Activated T-helper 17 cell treated with anti-CD3 and anti-CD28 coated beads, Interleukin-2, amount 50 U/mL, for 72 hours (primary cell): ENCODE results near the gene RALGPS2. TPM values are rescaled to one million over a fixed set of nuclear protein-coding genes. Genes with fewer than 3 reads are reported as not detected.
A peak's percentile ranks its signal among the peaks of the same experiment; 100 is the strongest.

ENCODE experiments used
- ATAC-seq: fragments of 150-1000 bp; cut with Tn5 transposase; replicated peaks from 2 replicates; pipeline ENCODE4 v1.10.0; 2021; ENCODE audit warnings: mild to moderate bottlenecking, moderate library complexity
- H3K27ac Mint-ChIP-seq: one replicate; pipeline ENCODE4 v1.8.0; 2022; ENCODE audit warnings: mixed read lengths
- H3K27me3 Mint-ChIP-seq: one replicate; pipeline ENCODE4 v1.8.0; 2022; ENCODE audit warnings: mixed read lengths
- H3K36me3 Mint-ChIP-seq: one replicate; pipeline ENCODE4 v1.8.0; 2022; ENCODE audit warnings: low read depth, mild to moderate bottlenecking, mixed read lengths
- H3K4me1 Mint-ChIP-seq: one replicate; pipeline ENCODE4 v1.8.0; 2022; ENCODE audit warnings: mixed read lengths
- H3K4me3 Mint-ChIP-seq: one replicate; pipeline ENCODE4 v1.8.0; 2022; ENCODE audit warnings: mild to moderate bottlenecking, mixed read lengths
- H3K9me3 Mint-ChIP-seq: one replicate; pipeline ENCODE4 v1.8.0; 2022; ENCODE audit warnings: mixed read lengths
- total RNA-seq, 2 donors: library from RNA; stranded (reverse); gene quantifications; one replicate each; pipeline ENCODE4 v1.2.3, GENCODE V29; 2022

RALGPS2 gene, protein sequence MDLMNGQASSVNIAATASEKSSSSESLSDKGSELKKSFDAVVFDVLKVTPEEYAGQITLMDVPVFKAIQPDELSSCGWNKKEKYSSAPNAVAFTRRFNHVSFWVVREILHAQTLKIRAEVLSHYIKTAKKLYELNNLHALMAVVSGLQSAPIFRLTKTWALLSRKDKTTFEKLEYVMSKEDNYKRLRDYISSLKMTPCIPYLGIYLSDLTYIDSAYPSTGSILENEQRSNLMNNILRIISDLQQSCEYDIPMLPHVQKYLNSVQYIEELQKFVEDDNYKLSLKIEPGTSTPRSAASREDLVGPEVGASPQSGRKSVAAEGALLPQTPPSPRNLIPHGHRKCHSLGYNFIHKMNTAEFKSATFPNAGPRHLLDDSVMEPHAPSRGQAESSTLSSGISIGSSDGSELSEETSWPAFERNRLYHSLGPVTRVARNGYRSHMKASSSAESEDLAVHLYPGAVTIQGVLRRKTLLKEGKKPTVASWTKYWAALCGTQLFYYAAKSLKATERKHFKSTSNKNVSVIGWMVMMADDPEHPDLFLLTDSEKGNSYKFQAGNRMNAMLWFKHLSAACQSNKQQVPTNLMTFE
- total RNA-seq = 1 to 10 TPM in 1 of 2 donors, under 1 TPM in 1; 0.63 to 4.4 TPM

DNA sequence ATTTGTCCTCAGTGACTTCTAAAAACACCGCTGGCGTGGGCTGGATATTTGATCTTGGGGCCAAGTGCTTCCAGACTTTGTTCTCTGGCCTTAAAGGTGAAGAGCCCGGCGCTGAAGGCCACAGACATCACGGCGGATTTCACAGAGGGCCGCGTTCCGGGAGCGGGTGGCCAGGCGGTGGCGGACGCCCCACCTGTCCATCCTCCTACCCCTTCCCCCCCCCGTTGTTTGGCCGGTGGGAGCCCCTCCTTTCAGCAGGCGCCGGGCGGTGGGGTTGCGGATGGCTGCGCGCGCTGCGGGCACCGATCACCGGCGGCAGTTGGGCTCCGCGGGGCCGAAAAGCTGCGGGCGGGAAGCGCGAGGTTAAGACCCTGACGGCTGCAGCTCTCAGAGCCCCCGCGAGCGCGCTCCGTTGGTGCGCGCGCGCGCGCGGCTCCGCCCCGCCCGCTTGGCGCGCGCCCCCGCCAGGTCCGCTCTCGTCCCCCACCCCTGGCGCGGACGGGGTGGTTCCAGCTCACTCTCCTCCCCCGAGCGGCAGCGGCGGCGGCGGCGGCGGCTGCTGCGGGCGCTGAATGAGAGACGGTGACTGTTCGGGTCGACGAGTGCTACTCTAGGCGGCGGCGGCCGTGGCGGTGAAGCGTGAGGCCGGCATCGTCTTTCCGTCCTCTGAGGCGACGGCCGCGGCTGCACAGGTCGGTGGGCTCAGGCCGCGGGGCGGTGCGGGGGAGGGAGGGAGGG lies at the start of gene RALGPS2:
Gene RALGPS2 (plus strand): TSS at position 517 of the 738 bp plus-strand sequence. CDS start 51,521 bp downstream, outside the sequence.
- Mint-ChIP-seq H3K27ac (no peak within 1 kb of the TSS), H3K9me3 (no peaks in the 10 kb centered on the region), H3K4me3 (peak within 1 kb of the TSS; percentile 75), H3K36me3 (no peaks in the 10 kb centered on the region), H3K27me3 (peaks cover 9% of the 10 kb centered on the region), H3K4me1 (peaks cover 7% of the 10 kb centered on the region)
- peak; percentile 81 for ATAC-seq

DNA sequence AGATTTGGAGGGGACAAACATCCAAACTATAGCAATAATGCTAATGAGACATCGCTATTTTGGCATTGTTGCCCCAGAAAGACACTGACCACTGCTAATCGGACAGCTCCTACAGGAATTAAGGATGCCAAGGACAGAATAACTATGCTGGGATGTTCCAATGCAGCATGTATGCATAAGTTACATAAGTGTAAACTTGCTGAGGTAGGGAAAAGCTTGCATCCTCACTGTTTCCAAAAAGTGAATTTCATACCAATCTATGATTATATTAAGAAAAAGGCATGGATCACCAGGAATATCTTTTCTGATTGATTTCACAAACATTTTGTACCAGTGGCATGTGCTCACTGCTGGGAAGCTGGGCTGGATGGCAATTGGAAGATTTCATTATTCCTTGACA lies 45.8 kb upstream of the RALGPS2 start:
- Mint-ChIP-seq H3K9me3 (no peaks in the 10 kb centered on the region), H3K27me3 (peaks cover 6% of the 10 kb centered on the region), H3K4me1 (no peaks in the 10 kb centered on the region), H3K4me3 (no peak overlapping the region), H3K27ac (no peak overlapping the region), H3K36me3 (no peaks in the 10 kb centered on the region)
- ATAC-seq = no peak

DNA sequence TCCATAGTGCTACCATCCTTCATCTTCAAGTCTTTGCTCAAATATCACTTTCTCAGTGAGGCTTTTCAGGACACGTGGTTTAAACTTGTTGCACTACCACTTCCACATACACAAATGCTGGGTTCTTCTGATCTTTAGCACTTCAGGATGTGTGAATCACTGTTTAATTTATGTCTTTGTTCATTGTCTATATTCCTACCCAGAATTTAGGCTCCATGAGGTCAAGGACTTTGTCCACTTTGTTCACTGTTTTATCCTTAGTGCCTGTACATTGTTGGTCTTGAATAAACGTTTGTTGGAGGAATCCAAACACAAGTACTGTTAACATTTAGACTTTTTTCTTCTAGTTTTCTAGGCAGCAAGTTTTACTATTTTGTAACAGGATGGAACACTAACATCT lies 42.6 kb upstream of the RALGPS2 start:
- Mint-ChIP-seq H3K9me3 (no peaks in the 10 kb centered on the region), H3K27me3 (peaks cover 14% of the 10 kb centered on the region), H3K4me1 (no peaks in the 10 kb centered on the region), H3K4me3 (no peak overlapping the region), H3K27ac (no peak overlapping the region), H3K36me3 (no peaks in the 10 kb centered on the region)
- no peak for ATAC-seq

DNA sequence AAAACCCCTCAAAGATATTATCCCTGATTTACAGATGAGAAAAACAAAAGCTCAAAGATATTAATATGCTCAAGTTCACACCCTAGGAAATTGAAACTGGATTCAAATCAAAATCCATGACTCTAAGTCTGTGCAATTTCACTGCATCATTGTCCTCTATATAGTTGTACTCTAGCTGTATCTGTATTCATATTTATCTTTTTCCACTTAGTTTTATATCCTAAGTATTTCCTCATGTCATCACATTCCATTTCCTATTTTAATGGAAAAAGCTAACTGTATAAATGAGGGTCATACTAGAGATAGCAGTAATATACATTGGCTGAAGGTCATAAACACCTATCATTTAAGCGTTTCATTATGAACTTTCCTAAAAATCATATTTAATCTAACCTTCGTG lies 42.2 kb upstream of the RALGPS2 start:
- Mint-ChIP-seq H3K36me3 (no peaks in the 10 kb centered on the region), H3K27me3 (peaks cover 19% of the 10 kb centered on the region), H3K4me3 (no peak overlapping the region), H3K27ac (no peak overlapping the region), H3K9me3 (no peaks in the 10 kb centered on the region), H3K4me1 (no peaks in the 10 kb centered on the region)
- no peak for ATAC-seq

DNA sequence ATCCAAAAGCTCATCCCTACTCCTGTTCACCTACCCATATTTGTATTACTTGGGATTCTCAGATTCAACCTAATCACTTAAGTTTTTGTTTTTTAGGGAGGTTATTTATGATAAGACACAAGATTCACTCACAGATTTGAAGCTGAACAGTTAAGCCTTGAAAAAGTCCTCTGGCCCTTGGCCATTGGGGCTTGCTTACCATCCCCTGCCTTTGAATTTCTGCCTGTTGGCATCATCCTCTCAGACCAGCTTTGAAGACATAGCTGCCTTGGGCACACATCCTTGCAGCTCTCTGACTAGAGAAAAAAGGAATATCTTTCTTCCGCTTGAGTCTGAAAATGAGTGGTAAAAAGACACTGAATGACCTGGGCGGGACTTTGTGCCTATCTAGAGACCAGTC lies 41.8 kb upstream of the RALGPS2 start:
- H3K4me3 Mint-ChIP-seq = no peak overlapping the region
- H3K27me3 Mint-ChIP-seq = peaks cover 19% of the 10 kb centered on the region
- no peaks in the 10 kb centered on the region for H3K36me3 Mint-ChIP-seq

DNA sequence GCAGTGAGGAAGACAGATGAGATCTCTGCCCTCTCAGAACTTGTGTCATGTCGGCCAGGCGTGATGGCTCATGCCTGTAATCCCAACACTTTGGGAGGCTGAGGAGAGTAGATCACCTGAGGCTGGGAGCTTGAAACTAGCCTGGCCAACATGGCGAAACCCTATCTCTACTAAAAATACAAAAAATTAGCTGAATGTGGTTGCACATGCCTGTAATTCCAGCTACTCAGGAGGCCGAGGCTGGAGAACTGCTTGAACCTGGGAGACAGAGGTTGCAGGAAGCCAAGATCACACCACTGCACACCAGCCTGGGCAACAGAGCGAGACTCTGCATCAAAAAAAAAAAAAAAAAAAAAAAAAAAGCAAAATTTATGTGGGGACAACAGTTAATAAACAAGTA lies 40.9 kb upstream of the RALGPS2 start:
- Mint-ChIP-seq H3K4me1 (no peaks in the 10 kb centered on the region), H3K27ac (no peak overlapping the region), H3K27me3 (peaks cover 19% of the 10 kb centered on the region), H3K9me3 (no peaks in the 10 kb centered on the region), H3K4me3 (no peak overlapping the region), H3K36me3 (no peaks in the 10 kb centered on the region)
- no peak for ATAC-seq

More for the DNA sequence above, 41.8 kb upstream of the RALGPS2 start:
- Mint-ChIP-seq H3K4me1 (no peaks in the 10 kb centered on the region), H3K27ac (no peak overlapping the region), H3K9me3 (no peaks in the 10 kb centered on the region)
- no peak for ATAC-seq

DNA sequence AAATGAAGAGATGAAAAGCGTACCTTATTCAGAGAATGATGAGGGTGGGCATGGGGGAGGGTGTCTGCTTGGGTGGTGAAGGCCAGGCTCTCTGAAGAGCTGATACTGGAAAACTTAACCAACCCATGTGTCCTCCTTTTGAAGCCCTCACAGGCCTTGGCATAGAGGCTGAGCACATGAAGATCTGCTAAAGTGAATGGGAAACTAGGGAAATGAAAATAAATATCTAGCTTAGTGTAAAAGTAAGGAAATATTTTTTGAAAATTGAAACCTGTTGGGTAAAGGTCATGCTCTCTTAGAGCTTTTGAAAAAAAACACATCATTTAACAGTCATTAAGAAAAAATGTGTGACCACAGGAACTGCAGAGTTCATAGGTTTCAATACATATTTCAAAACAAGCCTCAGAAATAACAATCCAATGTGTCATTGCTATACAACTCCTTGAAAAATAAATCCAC lies 40.5 kb upstream of the RALGPS2 start:
- H3K4me1 Mint-ChIP-seq = no peaks in the 10 kb centered on the region
- H3K4me3 Mint-ChIP-seq = no peak overlapping the region
- H3K27ac Mint-ChIP-seq = no peak overlapping the region
- peaks cover 19% of the 10 kb centered on the region for H3K27me3 Mint-ChIP-seq
- no peaks in the 10 kb centered on the region for H3K36me3 Mint-ChIP-seq
- H3K9me3 Mint-ChIP-seq = no peaks in the 10 kb centered on the region
- ATAC-seq = peak; percentile 34

DNA sequence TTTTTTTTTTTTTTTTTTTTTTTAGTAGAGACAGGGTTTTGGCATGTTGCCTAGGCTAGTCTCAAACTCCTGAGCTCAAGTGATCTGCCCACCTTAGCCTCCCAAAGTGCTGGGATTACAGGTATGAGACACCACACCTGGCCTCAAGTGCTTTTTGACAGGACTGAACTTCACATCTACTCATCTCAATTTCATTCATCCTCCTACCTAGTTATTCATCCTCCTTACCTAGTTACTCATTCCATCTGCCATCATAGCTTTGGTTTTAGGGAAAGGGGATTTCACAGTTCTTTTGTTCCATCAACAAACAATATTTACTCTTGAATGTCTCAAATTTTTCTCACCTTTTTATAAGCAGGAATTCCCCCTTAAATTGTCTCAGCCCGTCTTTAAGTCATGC lies 38.6 kb upstream of the RALGPS2 start:
- ATAC-seq = peak; percentile 69
- H3K27ac Mint-ChIP-seq = no peak overlapping the region
- peaks cover 16% of the 10 kb centered on the region for H3K27me3 Mint-ChIP-seq
- H3K4me3 Mint-ChIP-seq = no peak overlapping the region
- no peaks in the 10 kb centered on the region for H3K36me3 Mint-ChIP-seq
- no peaks in the 10 kb centered on the region for H3K9me3 Mint-ChIP-seq
- no peaks in the 10 kb centered on the region for H3K4me1 Mint-ChIP-seq

DNA sequence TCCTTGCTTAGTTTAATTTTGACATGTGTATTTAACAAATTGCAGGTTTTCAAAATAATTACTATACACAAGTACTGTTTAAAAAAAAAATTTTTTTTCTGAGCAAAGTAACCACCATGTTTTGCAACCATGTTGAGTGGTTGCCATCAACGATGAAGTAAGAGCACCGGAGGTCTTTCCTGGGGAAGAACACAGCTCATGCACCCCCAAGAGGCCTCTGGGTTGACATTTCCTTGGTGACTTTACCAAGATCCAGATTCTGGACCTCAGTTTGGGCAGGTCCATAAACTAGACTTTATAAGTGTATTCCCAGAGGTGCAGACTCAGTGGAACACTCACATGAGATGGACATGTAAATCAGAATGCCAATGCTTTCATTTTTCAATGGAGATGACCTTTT lies 36.8 kb upstream of the RALGPS2 start:
- Mint-ChIP-seq H3K4me3 (no peak overlapping the region), H3K9me3 (no peaks in the 10 kb centered on the region), H3K27ac (no peak overlapping the region), H3K36me3 (no peaks in the 10 kb centered on the region), H3K27me3 (peaks cover 14% of the 10 kb centered on the region), H3K4me1 (no peaks in the 10 kb centered on the region)
- ATAC-seq = no peak

DNA sequence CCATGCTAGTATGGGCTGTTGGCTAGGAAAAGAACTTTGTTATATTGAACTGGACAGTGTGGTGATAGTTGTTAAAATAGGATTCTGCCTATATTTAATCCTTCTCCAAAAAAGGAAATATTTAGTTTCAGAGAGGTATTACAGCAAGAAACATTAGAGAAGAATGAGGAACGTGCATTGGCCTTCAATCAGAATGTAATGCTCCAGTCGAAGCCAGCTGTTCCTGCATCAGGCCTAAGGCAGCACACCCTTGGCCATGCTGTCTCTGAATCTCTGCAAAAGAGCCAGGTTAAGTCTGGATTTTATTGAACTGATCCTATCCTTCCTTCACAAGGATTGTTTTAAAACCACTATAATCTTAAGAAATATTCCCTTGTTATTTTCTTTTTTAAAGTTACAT lies 35.3 kb upstream of the RALGPS2 start:
- Mint-ChIP-seq H3K36me3 (no peaks in the 10 kb centered on the region), H3K4me3 (no peak overlapping the region), H3K27ac (no peak overlapping the region), H3K9me3 (no peaks in the 10 kb centered on the region), H3K27me3 (peaks cover 13% of the 10 kb centered on the region), H3K4me1 (no peaks in the 10 kb centered on the region)
- ATAC-seq = no peak

DNA sequence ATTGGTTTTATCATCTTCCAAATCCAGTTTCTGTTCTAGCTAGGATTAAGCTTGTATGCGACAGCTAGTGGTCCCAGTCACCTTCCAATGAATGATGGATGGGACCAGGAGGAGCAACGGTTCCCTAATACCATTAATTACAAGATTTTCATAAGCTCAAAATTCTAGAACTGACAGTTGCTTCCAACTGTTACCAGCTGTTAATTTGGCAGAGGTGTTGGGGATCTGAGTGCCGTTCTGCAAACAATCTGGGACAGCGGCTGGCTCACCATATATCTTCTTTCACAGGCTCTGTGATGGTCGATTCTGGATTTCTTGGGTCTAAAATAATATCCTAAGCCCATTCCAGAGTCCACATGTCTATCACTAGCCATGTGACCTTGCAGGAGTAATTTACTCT lies 34.5 kb upstream of the RALGPS2 start:
- Mint-ChIP-seq H3K27me3 (peaks cover 13% of the 10 kb centered on the region), H3K4me3 (no peak overlapping the region), H3K36me3 (no peaks in the 10 kb centered on the region), H3K4me1 (no peaks in the 10 kb centered on the region), H3K9me3 (no peaks in the 10 kb centered on the region), H3K27ac (no peak overlapping the region)
- ATAC-seq = no peak

DNA sequence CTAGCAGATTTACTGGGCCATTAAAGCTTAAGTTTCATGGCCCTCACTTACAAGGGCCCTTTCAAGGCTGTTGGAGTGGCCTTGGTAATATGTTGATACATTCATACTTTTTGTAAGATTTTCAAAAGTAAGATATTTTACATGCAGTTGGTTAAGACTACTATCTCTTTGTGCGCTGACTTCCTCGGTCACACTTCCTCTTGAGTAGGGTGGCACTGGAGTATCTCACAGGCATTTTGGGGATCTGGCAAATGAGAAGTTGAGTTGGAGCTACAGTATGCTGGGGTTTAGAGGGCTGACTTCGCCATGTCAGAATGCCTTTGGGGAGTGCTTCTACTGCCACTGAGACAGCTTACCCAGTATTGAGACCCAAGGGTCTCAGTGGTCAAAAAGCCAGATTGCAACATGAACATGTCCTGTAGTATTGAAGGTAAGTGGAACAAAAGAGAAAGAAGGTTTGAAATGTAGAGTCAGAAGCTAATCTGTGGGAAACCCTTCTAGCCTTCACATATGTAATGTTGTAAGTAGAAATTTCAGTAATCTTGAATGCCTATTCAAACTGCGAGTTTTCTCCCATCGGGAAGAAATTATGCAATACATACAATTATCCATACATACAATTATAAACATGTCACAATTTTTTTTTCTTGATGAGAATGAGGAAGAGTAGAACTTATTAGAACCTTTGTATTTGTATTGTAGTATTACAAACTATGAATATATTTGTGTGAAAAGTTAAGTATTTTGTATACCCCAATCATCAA lies 32.3 kb upstream of the RALGPS2 start:
- ATAC-seq = no peak
- no peaks in the 10 kb centered on the region for H3K9me3 Mint-ChIP-seq
- no peaks in the 10 kb centered on the region for H3K36me3 Mint-ChIP-seq
- H3K27me3 Mint-ChIP-seq = peaks cover 1% of the 10 kb centered on the region
- no peaks in the 10 kb centered on the region for H3K4me1 Mint-ChIP-seq
- H3K27ac Mint-ChIP-seq = no peak overlapping the region
- no peak overlapping the region for H3K4me3 Mint-ChIP-seq

DNA sequence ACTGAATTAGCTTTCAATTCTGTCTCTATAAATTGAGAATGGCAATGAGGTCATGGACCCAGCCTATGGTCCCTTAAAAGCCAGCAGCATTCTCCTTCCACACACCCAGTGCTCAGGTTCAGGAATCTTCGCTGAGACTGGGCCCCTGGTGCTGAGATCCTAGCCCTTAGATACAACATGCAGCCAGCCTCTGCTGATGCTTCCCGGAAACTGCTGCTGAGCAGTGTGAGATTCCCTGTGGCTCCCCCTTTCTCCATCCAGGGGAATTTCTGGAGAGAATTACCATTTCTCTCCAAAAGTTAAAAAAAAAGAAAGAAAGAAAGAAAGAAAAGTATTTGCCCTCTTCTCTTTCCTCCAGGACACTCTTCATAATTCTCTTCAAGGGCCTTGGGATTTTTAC lies 31.7 kb upstream of the RALGPS2 start:
- Mint-ChIP-seq H3K9me3 (no peaks in the 10 kb centered on the region), H3K36me3 (no peaks in the 10 kb centered on the region), H3K4me3 (no peak overlapping the region), H3K27me3 (no peaks in the 10 kb centered on the region), H3K27ac (no peak overlapping the region), H3K4me1 (no peaks in the 10 kb centered on the region)
- no peak for ATAC-seq

DNA sequence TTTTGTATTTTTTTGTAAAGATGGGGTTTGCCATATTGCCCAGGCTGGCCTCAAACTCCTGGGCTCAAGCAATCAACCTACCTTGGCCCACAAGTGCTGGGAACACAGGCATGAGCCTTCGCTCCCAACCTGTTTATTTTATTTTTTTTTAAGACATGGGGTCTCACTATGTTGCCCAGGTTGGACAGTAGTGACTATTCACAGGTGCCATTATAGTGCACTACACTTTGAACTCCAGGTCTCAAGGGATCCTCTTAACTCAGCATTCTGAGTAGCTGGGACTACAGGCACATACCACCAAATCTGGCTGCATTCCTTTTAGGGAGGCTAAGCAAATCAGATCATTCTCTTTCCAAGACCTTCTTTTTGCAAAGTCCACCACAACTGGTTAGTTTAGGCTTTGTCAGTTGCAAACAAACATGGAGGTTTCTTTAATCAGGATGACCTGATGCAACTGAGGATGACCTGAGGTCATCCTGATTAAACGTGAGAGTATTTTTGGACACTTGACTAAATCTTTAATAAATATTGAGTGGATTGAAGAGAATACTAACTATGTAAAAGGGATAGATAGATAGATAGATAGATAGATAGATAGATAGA lies 30.0 kb upstream of the RALGPS2 start:
- Mint-ChIP-seq H3K27me3 (no peaks in the 10 kb centered on the region), H3K9me3 (no peaks in the 10 kb centered on the region), H3K27ac (no peak overlapping the region), H3K4me3 (no peak overlapping the region), H3K36me3 (no peaks in the 10 kb centered on the region), H3K4me1 (no peaks in the 10 kb centered on the region)
- no peak for ATAC-seq
